H7 (cell line): ENCODE data around the gene ADIPOQ. TPM values are rescaled to one million over a fixed set of nuclear protein-coding genes. Genes with fewer than 3 reads are reported as not detected.
"Not testable (repeated sequence)": the region's sequence is repeated elsewhere in the genome, so short reads cannot be mapped to it uniquely, and the experiment has no call there.

Source experiments
- DNase-seq: peaks from one replicate; pipeline ENCODE4 v3.0.0; 2012
- H3K27me3 ChIP-seq: 2 replicates; pipeline ENCODE4 v1.6.0; 2011; ENCODE audit warnings: mild to moderate bottlenecking, low read length; ENCODE audit not compliant: control insufficient read depth, insufficient read depth
- H3K36me3 ChIP-seq: replicated peaks from 2 replicates; pipeline ENCODE4 v1.5.1; 2011; ENCODE audit warnings: low read length; ENCODE audit not compliant: control insufficient read depth, insufficient read depth
- H3K4me3 ChIP-seq: 2 replicates; pipeline ENCODE4 v1.5.1; 2011; ENCODE audit warnings: low read depth, mild to moderate bottlenecking, control low read depth, low read length, moderate library complexity; ENCODE audit not compliant: insufficient read depth
- total RNA-seq: library from RNA; depleted of rRNA; stranded (reverse); fragments of >200 nt; shearing (Covaris generic); gene quantifications from 2 replicates; pipeline ENCODE4 v1.2.3, GENCODE V29; 2014

ADIPOQ gene
- total RNA-seq, 1 experiment from 2014 or later: not detected

- Histone ChIP-seq H3K27me3 (no peaks in the 10 kb centered on the region), H3K4me3 (no peak overlapping the region), H3K36me3 (no peaks in the 10 kb centered on the region)
- no peak for DNase-seq
These were observed 526 bp downstream of the ADIPOQ start for GRCh38 chr3:186843039-186843432.

DNA sequence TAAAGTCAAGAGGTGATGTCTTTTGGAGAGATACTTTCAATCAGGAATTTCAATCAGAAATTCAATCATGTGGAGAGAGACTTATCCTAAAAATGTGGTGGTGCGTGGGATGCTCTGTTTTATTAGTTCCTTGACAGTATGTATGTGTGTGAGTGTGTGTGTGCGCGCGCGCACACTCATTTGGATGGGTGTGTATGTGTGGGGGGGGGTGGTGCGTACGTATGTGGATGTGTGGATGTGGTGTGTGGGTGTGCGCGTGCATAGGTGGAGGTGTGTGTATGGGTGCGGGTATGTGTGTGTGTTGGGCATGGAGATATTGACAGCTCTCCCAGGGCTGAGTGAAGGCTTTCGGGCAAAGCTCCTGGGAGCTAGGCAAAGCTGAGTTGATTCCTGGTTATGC, 2.4 kb downstream of the ADIPOQ start:
- Histone ChIP-seq H3K36me3 (no peaks in the 10 kb centered on the region), H3K4me3 (no peak overlapping the region), H3K27me3 (no peaks in the 10 kb centered on the region)
- DNase-seq: no peak

GRCh38 chr3:186845756-186846155, 3.2 kb downstream of the ADIPOQ start:
- no peak for DNase-seq
- no peaks in the 10 kb centered on the region for H3K36me3 ChIP-seq
- no peaks in the 10 kb centered on the region for H3K27me3 ChIP-seq
- H3K4me3 ChIP-seq: no peak overlapping the region

DNA sequence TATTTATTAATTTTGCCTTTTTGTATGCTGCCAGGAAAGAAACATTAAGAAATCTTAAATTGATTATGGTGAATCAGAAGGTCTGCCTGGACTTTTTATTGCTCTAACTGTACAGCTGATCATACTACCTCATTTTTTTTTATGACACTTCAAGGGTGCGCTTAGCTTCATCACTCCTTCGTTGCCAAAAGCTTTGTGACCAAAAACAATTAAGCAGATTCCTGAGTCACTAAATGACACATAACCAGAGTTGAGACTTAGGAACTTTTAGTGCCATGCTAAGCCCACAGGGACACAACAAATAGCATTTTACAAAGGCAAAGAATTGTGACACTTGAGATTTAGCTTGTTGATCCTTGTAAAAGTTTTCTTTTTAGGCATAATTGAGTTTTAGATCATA, 4.9 kb downstream of the ADIPOQ start:
- H3K27me3 ChIP-seq: no peaks in the 10 kb centered on the region; the same call in 1 of the 2 replicates
- H3K4me3 ChIP-seq: no peak overlapping the region
- no peaks in the 10 kb centered on the region for H3K36me3 ChIP-seq
- DNase-seq: no peak

DNA sequence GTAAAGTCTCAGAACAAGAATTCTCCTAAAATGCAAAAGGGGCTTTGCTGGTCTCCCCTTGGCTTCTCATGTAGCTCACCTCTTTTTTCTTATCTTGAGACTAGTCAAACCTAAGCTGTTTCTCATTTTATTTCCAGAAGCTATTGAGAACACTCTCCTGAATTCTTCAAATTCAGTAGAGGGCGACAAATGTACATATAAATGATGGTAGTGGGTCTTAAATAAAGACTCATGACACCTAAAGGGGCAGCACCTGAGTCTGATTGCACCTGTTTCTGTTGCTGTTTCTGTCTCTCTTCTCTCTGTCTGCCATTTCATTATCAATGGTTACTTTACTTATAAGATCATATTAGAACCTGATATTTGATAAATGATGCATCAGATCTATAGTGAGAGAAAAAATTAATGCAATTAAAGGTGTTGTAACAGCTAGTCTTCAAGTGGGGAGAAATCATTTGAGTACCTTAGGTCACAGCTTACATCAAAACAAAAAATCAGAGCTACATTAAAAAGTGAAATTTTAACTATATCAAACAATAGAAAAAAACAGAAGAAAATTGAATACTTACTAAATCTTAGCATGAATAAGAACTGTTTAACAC, 7.0 kb downstream of the ADIPOQ start:
- Histone ChIP-seq H3K36me3 (no peaks in the 10 kb centered on the region), H3K27me3 (no peaks in the 10 kb centered on the region; the same call in 1 of the 2 replicates), H3K4me3 (no peak overlapping the region)
- DNase-seq: peak; percentile 70

DNA sequence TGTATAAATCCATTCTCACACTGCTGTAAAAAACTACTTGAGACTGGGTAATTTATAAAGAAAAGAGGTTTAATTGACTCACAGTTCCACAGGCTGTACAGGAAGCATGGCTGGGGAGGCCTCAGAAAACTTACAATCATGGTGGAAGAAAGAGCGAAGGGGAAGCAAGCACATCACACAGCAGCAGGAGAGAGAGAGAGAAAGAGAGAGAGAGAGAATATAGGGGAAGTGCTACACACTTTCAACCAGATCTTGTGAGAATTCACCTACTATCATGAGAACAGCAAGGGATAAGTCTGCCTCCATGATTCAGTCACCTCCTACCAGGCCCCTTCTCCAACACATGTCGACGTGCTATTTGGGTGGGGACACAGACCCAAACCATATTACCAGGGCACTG, 9.3 kb downstream of the ADIPOQ start:
- not testable (repeated sequence) for DNase-seq, H3K4me3 ChIP-seq, H3K27me3 ChIP-seq, H3K36me3 ChIP-seq

DNA sequence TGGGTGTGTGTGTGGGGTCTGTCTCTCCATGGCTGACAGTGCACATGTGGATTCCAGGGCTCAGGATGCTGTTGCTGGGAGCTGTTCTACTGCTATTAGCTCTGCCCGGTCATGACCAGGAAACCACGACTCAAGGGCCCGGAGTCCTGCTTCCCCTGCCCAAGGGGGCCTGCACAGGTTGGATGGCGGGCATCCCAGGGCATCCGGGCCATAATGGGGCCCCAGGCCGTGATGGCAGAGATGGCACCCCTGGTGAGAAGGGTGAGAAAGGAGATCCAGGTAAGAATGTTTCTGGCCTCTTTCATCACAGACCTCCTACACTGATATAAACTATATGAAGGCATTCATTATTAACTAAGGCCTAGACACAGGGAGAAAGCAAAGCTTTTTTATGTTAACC, 10.5 kb downstream of the ADIPOQ start:
- DNase-seq: no peak
- Histone ChIP-seq H3K4me3 (no peak overlapping the region), H3K27me3 (no peaks in the 10 kb centered on the region; the same call in 1 of the 2 replicates)

GRCh38 chr3:186854146-186854545, 11.6 kb downstream of the ADIPOQ start:
- Histone ChIP-seq H3K27me3 (no peaks in the 10 kb centered on the region; the same call in 1 of the 2 replicates), H3K36me3 (no peaks in the 10 kb centered on the region), H3K4me3 (no peak overlapping the region)
- DNase-seq: no peak

More for the DNA sequence above, 10.5 kb downstream of the ADIPOQ start:
- no peaks in the 10 kb centered on the region for H3K36me3 ChIP-seq

DNA sequence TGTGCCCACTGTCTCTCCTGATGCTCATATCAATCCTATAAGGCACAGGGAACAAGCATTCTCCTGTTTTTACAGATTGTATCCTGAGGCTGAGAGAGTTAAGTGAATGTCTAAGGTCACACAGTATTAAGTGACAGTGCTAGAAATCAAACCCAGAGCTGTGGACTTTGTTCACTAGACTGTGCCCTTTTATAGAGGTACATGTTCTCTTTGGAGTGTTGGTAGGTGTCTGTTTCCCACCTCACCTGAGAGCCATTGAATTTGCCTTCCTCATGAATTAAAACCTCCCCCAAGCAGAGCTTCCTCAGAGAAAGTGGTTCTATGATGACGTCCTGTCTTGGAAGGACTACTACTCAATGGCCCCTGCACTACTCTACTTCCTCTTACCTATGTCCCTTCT, 12.4 kb downstream of the ADIPOQ start:
- H3K27me3 ChIP-seq: no peaks in the 10 kb centered on the region; the same call in 1 of the 2 replicates
- H3K4me3 ChIP-seq: no peak overlapping the region
- no peak for DNase-seq
- no peaks in the 10 kb centered on the region for H3K36me3 ChIP-seq

DNA sequence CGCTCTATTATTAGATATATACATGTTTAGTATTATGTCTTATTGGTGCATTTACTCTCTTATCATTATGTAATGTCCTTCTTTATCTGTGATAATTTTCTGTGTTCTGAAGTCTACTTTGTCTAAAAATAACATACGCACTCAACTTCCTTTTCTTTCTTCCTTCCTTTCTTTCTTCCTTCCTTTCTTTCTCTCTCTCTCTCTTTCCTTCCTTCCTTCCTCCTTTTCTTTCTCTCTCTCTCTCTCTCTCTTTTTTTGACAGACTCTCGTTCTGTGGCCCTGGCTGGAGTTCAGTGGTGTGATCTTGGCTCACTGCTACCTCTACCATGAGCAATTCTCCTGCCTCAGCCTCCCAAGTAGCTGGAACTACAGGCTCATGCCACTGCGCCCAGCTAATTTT, 15.2 kb downstream of the ADIPOQ start:
- H3K27me3 ChIP-seq: no peaks in the 10 kb centered on the region
- H3K4me3 ChIP-seq: no peak overlapping the region
- DNase-seq: no peak
- H3K36me3 ChIP-seq: no peaks in the 10 kb centered on the region

GRCh38 chr3:186865215-186865853, 22.8 kb downstream of the ADIPOQ start:
- H3K27me3 ChIP-seq, DNase-seq, H3K4me3 ChIP-seq, H3K36me3 ChIP-seq: not testable (repeated sequence)

- not testable (repeated sequence) for H3K36me3 ChIP-seq, H3K27me3 ChIP-seq, H3K4me3 ChIP-seq, DNase-seq
These were observed 23.6 kb downstream of the ADIPOQ start for GRCh38 chr3:186866095-186866494.

- Histone ChIP-seq H3K36me3 (no peaks in the 10 kb centered on the region), H3K4me3 (no peak overlapping the region), H3K27me3 (no peaks in the 10 kb centered on the region)
- no peak for DNase-seq
These were observed 27.0 kb downstream of the ADIPOQ start for GRCh38 chr3:186869253-186870100.

DNA sequence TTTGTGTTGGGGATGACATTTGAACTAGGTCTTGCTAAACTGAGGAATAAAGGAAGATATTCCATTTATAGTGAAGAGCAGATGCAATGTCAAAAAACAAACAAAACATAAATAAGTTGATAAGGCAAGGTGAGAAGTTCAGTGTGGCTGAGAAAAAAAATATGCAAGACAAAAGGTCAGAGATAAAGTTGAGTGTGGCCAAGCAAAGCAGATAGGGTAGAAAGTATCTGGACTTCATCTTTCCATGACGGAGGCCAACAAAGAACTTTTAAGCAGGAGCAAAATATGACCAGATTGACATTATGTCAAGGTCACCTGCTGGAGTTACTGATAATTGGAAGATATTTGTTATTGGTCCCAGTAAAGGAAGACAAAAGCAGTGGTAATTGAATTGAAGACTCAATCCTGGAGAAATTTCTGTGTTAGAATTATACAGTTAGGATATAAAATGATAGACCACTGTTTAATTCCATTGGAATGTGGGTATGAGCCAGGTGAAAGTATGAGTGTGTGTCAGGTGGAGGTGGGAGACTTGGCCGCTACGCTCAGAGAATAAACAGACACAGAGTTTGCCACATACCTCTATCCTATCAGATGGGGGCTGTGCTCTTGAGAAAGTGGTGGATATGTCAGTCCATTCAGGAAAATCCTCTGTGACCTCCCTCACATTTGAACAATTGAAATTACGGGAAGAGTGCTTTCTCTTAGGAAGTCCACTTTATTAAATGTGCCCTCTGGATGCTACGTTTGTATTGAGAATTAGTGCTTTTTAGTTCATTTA, 28.1 kb downstream of the ADIPOQ start:
- H3K4me3 ChIP-seq: no peak overlapping the region

More for the DNA sequence above, 28.1 kb downstream of the ADIPOQ start:
- Histone ChIP-seq H3K36me3 (no peaks in the 10 kb centered on the region), H3K27me3 (no peaks in the 10 kb centered on the region)
- DNase-seq: no peak
